GM23248 (cell line): ENCODE results near the gene NPTN. TPM values are rescaled to one million over a fixed set of nuclear protein-coding genes. Genes with fewer than 3 reads are reported as not detected.

Source experiments
- DNase-seq: peaks from one replicate; pipeline ENCODE4 v3.0.0-alpha.2; 2015
- H2AFZ ChIP-seq: fragments of 200-600 bp; sonication (generic); 2 replicates; pipeline ENCODE4 v1.6.1; 2016; ENCODE audit warnings: antibody characterized with exemption
- H3F3A ChIP-seq: fragments of 200-600 bp; sonication (generic); 2 replicates; pipeline ENCODE4 v1.6.1; 2016; ENCODE audit warnings: mild to moderate bottlenecking, antibody characterized with exemption, mixed run types; ENCODE audit not compliant: insufficient read depth
- H3K27ac ChIP-seq: fragments of 200-600 bp; sonication (generic); 2 replicates; pipeline ENCODE4 v1.5.1; 2016; ENCODE audit warnings: mild to moderate bottlenecking
- H3K27me3 ChIP-seq: fragments of 200-600 bp; sonication (generic); replicated peaks from 2 replicates; pipeline ENCODE4 v1.6.1; 2016; ENCODE audit warnings: mild to moderate bottlenecking; ENCODE audit not compliant: insufficient read depth
- H3K36me3 ChIP-seq: fragments of 200-600 bp; sonication (generic); 2 replicates; pipeline ENCODE4 v1.6.1; 2016; ENCODE audit warnings: low read depth, mild to moderate bottlenecking
- H3K4me1 ChIP-seq: fragments of 200-600 bp; sonication (generic); 2 replicates; pipeline ENCODE4 v1.6.1; 2016; ENCODE audit warnings: mild to moderate bottlenecking; ENCODE audit not compliant: insufficient read depth
- H3K4me2 ChIP-seq: fragments of 200-600 bp; sonication (generic); one replicate; pipeline ENCODE4 v1.6.1; 2016; ENCODE audit warnings: mild to moderate bottlenecking; ENCODE audit not compliant: unreplicated experiment
- H3K4me3 ChIP-seq: fragments of 200-600 bp; sonication (generic); 2 replicates; pipeline ENCODE4 v1.5.1; 2016; ENCODE audit warnings: mild to moderate bottlenecking
- H3K79me2 ChIP-seq: fragments of 200-600 bp; sonication (generic); 2 replicates; pipeline ENCODE4 v1.6.1; 2016; ENCODE audit warnings: mild to moderate bottlenecking; ENCODE audit not compliant: insufficient read depth
- H3K9ac ChIP-seq: fragments of 200-600 bp; sonication (generic); 2 replicates; pipeline ENCODE4 v1.6.1; 2016; ENCODE audit warnings: mild to moderate bottlenecking
- H3K9me2 ChIP-seq: fragments of 200-600 bp; sonication (generic); 2 replicates; pipeline ENCODE4 v1.6.1; 2016; ENCODE audit warnings: mixed run types, mild to moderate bottlenecking, moderate library complexity; ENCODE audit not compliant: insufficient read depth
- H3K9me3 ChIP-seq: fragments of 200-600 bp; sonication (generic); one replicate; pipeline ENCODE4 v1.6.1; 2017; ENCODE audit warnings: low read depth
- H4K20me1 ChIP-seq: fragments of 200-600 bp; sonication (generic); 2 replicates; pipeline ENCODE4 v1.6.0; 2016; ENCODE audit not compliant: insufficient read depth
- EZH2 ChIP-seq: fragments of 200-600 bp; sonication (generic); IDR thresholded peaks from 2 replicates; pipeline ENCODE4 v1.6.1; 2018; ENCODE audit warnings: antibody characterized with exemption, mild to moderate bottlenecking; ENCODE audit not compliant: insufficient read depth, poor library complexity, severe bottlenecking
- EZH2phosphoT487 ChIP-seq: fragments of 200-600 bp; sonication (generic); IDR thresholded peaks from 2 replicates; pipeline ENCODE4 v1.6.1; 2018; ENCODE audit warnings: antibody characterized with exemption, moderate library complexity, mild to moderate bottlenecking, low read depth; ENCODE audit not compliant: insufficient read depth
- WGBS, 2 experiments: methylation state at CpG; one replicate each; pipeline ENCODE4 v1.1.6; 2015 to 2017; ENCODE audit warnings: low lambda C conversion rate in 2 of 2, low coverage in 1 of 2; ENCODE audit errors: missing lambda C conversion rate in 2 of 2; 5-methylcytosine and 5-hydroxymethylcytosine counted together
- in situ Hi-C: fragments of 300-500 bp; cut with MboI; formaldehyde crosslinking; loops from 2 replicates; pipeline ENCODE4 v1.15.0; 2020
- polyA plus RNA-seq: library from polyadenylated mRNA; unstranded; fragments of >200 nt; fragmentation: Nextera tagmentation; extraction: Ambion mirVana; gene quantifications from 2 replicates; pipeline ENCODE4 v1.2.1, GENCODE V29; 2016
- total RNA-seq: library from RNA; depleted of rRNA; stranded (reverse); fragments of >200 nt; shearing (Covaris generic); gene quantifications from 2 replicates; pipeline ENCODE4 v1.2.3, GENCODE V29; 2014; rRNA removed

The NPTN gene
- 183 and 272 TPM in 2 replicates for total RNA-seq
- 128 and 136 TPM in 2 replicates for polyA plus RNA-seq

DNA sequence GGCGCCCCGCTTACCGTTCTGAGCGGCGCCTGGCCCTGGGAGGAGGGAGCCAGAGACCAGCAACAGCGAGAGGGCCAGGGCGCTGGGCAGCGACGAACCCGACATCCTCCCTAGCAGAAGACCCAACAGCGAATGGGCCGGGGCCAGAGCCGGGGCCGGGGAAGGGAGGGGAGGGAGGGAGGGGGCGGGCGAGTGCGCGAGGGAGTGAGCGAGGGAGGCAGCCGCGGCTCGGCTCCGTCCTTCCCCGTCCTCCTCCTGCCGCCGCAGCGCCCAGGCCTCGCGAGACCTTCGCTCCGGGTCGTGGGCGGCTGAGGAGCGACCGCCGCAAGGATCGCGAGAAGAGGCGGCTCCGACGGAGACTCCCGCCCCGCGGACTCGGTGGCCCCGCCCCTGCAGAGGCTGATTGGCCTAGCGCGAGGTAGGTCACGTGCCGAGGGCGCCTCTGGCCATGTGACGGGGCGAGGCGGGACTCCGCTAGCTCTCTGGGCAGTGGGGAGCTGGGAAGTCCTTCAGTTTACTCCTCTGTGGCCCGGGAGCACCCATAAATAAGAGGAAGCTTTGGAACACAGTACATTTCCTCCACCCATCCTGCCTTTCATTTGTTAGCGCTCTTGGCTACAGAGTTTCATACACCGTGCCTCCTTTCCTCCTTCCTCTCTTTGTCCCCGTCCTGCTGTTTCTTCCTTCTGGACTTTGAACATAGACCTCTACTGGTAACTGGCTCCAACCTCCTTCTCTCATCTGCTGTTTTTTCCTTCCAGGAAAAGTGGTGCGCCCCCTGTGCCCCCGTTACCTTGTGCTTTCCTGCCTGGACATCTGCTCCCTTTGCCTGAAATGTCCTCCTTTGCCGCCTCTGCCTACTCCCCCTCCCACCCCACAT lies at the start of gene NPTN:
NPTN (minus strand) TSS at position 279 of the 880 bp plus-strand sequence; CDS start at position 105, 174 bp downstream.
- Histone ChIP-seq H4K20me1 (peaks cover 23% of the 10 kb centered on the region; the same call in 1 of the 2 replicates), H3K79me2 (peaks cover 45% of the 10 kb centered on the region), H3K27me3 (no peaks in the 10 kb centered on the region), H3F3A (peaks cover 48% of the 10 kb centered on the region), H3K4me2 (peak within 1 kb of the TSS; percentile 98), H2AFZ (peak within 1 kb of the TSS; percentile 61), H3K9me3 (no peaks in the 10 kb centered on the region), H3K36me3 (no peaks in the 10 kb centered on the region), H3K27ac (peak within 1 kb of the TSS; percentile 99), H3K9me2 (no peaks in the 10 kb centered on the region), H3K4me1 (peaks cover 50% of the 10 kb centered on the region), H3K4me3 (peak within 1 kb of the TSS; percentile 82), H3K9ac (peak within 1 kb of the TSS; percentile 93)
- DNase-seq, result peak; percentile 100
- no peak for TF ChIP-seq EZH2
- no peak for TF ChIP-seq EZH2phosphoT487
- WGBS, 2 experiments, result 0 to 1% methylated on average over 42 to 58 of the region's 62 CpGs
- in situ Hi-C loops, result no loop called here

- Histone ChIP-seq H3K79me2 (peaks cover 30% of the 10 kb centered on the region), H3K4me1 (peaks cover 30% of the 10 kb centered on the region), H4K20me1 (no peaks in the 10 kb centered on the region), H3K4me2 (no peak overlapping the region), H3K36me3 (no peaks in the 10 kb centered on the region), H3K27ac (no peak overlapping the region), H3F3A (peaks cover 20% of the 10 kb centered on the region), H2AFZ (no peak overlapping the region), H3K4me3 (no peak overlapping the region), H3K9me2 (no peaks in the 10 kb centered on the region), H3K9me3 (no peaks in the 10 kb centered on the region), H3K27me3 (no peaks in the 10 kb centered on the region), H3K9ac (no peak overlapping the region)
- DNase-seq, result no peak
- no peak for TF ChIP-seq EZH2
- no peak for TF ChIP-seq EZH2phosphoT487
- WGBS, 2 experiments, result 60 to 68% methylated on average over 14 of the region's 14 CpGs
- in situ Hi-C loops, result no loop called here
Observed at GRCh38 chr15:73682600-73683090, 49.5 kb upstream of the NPTN start.

DNA sequence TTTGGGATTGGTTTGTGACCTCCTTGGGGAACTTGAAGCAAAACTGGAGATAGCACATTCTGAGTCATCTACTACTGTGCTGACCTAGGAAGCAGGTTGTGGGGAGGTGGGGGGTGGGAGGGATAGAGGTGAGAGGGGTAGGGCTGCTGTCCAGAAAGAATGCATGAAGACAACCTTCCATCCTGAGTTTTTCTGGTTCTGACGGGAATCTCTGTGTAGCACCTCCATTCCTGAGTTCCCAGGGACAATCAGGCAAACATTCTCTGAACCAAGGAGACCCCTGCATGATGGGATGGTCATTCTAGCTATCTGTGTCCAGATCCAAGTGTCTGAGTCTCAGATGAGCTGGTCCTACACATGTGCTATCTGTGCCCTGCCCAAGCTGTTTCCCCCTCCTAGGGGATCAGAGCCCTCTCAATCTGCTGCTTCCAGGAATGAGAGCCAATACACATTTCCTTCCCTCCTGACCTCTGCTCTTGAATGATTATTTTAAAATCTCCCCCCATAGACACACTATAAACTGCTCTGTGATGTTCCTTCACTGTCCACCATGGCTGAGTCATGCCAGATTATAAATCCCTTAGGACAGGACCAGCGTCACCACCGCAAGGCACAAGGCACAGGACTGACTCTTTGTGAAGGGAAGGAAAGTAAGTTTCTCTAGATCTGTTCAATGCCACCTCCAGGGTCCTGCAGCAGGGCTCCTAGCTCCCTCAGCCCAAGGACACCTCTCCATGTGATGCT lies 48.8 kb upstream of the NPTN start:
- Histone ChIP-seq H3K79me2 (peaks cover 24% of the 10 kb centered on the region), H4K20me1 (no peaks in the 10 kb centered on the region), H3F3A (peaks cover 20% of the 10 kb centered on the region), H2AFZ (no peak overlapping the region), H3K4me3 (no peak overlapping the region), H3K27me3 (no peaks in the 10 kb centered on the region), H3K9me2 (no peaks in the 10 kb centered on the region), H3K9me3 (no peaks in the 10 kb centered on the region), H3K4me1 (peaks cover 24% of the 10 kb centered on the region), H3K36me3 (no peaks in the 10 kb centered on the region), H3K9ac (no peak overlapping the region), H3K27ac (no peak overlapping the region), H3K4me2 (no peak overlapping the region)
- WGBS, 2 experiments, result 34 to 42% methylated on average over 3 of the region's 3 CpGs
- DNase-seq, result peak; percentile 52
- TF ChIP-seq EZH2, result no peak
- TF ChIP-seq EZH2phosphoT487, result no peak
- in situ Hi-C loops, result no loop called here

DNA sequence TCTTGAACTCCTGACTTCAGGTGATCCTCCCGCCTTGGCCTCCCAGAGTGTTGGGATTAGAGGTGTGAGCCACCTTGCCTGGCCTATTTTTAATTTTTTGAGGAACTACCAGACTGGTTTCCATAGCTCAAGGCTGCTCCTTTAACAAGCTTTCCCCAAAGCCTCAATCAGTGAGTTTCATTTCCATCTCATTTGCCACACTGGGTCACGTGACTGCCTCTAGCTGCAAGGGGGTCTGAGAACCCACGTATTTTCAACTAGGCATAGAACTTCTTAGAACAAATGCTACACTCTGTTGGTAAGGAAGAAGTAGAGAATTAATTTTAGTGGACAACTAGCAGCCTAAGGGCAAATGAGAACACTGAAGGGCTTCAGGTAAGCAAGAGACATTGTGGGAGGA lies 47.9 kb upstream of the NPTN start:
- Histone ChIP-seq H3K9me3 (no peaks in the 10 kb centered on the region), H3K79me2 (peaks cover 15% of the 10 kb centered on the region), H2AFZ (no peak overlapping the region), H3F3A (peaks cover 14% of the 10 kb centered on the region), H3K4me3 (no peak overlapping the region), H3K27ac (no peak overlapping the region), H3K36me3 (no peaks in the 10 kb centered on the region), H4K20me1 (no peaks in the 10 kb centered on the region), H3K4me1 (peaks cover 14% of the 10 kb centered on the region), H3K4me2 (no peak overlapping the region), H3K9ac (no peak overlapping the region), H3K9me2 (no peaks in the 10 kb centered on the region), H3K27me3 (no peaks in the 10 kb centered on the region)
- DNase-seq, result no peak
- 95 to 96% methylated on average over 3 of the region's 3 CpGs for WGBS, 2 experiments
- TF ChIP-seq EZH2 (no peak), EZH2phosphoT487 (no peak)
- in situ Hi-C loops, result no loop called here
